GM21529 (cell line): ENCODE measurements around the gene ATP9B.

Experiments used
- ATAC-seq: cut with Tn5 transposase; IDR thresholded peaks from one replicate; pipeline ENCODE4 v1.9.1; 2021; ENCODE audit not compliant: unreplicated experiment

The ATP9B gene, protein sequence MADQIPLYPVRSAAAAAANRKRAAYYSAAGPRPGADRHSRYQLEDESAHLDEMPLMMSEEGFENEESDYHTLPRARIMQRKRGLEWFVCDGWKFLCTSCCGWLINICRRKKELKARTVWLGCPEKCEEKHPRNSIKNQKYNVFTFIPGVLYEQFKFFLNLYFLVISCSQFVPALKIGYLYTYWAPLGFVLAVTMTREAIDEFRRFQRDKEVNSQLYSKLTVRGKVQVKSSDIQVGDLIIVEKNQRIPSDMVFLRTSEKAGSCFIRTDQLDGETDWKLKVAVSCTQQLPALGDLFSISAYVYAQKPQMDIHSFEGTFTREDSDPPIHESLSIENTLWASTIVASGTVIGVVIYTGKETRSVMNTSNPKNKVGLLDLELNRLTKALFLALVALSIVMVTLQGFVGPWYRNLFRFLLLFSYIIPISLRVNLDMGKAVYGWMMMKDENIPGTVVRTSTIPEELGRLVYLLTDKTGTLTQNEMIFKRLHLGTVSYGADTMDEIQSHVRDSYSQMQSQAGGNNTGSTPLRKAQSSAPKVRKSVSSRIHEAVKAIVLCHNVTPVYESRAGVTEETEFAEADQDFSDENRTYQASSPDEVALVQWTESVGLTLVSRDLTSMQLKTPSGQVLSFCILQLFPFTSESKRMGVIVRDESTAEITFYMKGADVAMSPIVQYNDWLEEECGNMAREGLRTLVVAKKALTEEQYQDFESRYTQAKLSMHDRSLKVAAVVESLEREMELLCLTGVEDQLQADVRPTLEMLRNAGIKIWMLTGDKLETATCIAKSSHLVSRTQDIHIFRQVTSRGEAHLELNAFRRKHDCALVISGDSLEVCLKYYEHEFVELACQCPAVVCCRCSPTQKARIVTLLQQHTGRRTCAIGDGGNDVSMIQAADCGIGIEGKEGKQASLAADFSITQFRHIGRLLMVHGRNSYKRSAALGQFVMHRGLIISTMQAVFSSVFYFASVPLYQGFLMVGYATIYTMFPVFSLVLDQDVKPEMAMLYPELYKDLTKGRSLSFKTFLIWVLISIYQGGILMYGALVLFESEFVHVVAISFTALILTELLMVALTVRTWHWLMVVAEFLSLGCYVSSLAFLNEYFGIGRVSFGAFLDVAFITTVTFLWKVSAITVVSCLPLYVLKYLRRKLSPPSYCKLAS

DNA sequence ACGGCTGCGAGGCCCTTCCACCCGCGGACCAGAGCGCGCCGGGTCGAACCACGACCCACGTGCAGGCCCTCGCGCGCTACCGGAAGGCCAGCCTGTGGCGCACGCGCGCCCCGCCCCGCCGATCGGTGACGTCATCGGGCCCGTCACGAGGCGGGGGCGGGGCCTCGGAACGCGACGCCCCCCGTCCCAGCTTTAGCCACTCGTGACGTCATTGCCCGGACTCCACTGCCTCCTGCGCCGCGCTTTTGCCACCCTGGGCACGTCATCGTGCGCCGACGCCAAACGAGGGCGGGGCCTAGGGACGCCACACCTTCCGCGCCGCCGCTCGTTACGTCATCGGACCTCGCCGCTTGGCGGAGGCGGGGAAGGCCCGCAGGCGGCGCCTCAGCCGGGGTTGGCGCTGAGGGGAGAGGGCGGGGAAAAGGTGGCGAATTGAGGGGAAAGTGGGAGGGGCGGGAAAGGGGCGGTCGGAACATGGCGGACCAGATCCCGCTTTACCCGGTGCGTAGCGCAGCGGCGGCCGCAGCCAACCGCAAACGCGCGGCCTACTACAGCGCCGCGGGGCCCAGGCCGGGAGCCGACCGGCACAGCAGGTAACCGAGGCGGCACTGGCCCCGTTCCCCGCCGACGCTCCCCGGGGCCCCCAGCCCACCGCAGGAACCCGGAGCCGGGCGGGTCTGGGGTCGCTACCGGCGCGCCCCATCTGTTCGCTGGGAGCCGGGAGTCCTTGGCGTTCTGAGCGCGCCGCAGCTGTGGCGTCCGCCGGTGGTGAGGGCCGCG, at the start of gene ATP9B:
TSS of gene ATP9B (plus strand) at position 458 of the 780 bp plus-strand sequence. CDS start at position 475, 17 bp downstream.
- peak; percentile 85 for ATAC-seq

DNA sequence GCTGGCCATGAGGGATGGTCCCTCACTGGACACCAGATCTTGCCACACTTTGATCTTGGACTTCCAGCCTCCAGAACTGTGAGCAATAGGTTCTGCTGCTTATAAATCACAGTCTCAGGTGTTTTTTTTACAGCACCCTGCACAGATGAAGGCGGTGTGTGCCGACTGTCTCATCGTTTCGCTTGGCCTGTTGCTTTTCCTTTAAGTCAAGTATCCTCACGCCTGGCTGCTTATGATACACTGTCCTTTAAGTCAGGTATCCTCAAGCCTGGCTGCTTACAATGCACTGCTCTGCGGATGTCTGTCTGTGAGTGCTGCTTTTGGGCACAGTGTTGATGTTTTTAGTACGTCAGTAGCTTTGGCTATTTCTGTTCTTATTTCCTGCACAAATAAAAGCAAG, 49.3 kb upstream of the ATP9B start:
- no peak for ATAC-seq

DNA sequence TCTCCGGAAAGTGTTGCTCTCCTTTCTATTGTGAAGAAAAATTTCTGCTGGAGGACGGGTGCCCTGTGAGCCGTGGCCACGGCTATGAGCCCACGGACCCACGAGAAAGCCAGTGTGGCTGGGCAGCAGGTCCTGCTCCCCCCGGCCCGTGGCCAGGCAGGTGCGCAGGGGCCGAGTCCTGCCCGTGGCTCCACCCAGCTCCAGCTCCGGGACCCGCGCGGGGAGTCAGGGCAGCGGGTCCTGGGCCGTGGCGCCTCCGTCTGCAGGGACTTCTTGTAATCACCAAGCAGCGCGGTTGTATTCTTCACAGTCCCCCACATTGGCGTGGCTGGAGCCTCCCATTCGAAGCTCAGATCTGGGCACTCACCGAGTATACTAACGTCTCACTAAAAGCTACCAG, 46.6 kb upstream of the ATP9B start:
- no peak for ATAC-seq

- no peak for ATAC-seq
Observed at GRCh38 chr18:79026491-79026890, 42.7 kb upstream of the ATP9B start.

- ATAC-seq = no peak
Observed at GRCh38 chr18:79030680-79031079, 38.5 kb upstream of the ATP9B start.

DNA sequence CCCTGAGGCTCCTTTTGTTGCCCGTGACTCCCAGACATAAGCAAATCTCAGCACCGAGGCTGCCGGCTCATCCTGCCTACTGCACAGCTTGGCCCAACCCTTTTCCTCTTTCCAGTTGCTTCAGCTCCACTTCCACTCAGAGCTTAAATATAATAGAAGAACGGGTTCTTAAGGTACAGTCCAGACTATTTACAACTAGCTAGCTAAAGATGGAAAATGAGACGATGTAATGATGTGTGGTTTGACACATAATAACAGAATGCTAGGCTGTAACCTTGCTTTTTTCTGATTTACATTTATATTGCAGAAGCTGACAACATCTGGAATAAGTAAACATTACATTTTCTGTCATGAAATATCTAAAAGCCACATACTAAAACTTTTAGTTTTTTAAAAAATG, 26.9 kb upstream of the ATP9B start:
- ATAC-seq = no peak

DNA sequence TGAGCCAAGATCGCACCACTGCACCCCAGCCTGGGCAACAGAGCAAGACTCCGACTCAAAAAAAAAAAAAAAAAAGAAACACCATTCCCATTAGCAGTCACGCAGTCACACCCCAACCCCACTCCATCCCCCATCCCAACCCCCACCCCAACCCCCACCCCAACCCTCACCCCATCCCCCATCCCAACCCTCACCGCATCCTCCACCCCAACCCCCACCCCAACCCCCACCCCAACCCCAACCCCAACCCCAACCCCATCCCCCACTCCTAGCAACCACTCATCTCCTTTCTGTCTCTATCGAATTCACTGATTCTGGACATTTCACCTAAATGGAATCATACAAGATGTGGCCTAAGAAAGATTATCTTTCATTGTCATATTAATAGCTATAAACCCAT, 25.9 kb upstream of the ATP9B start:
- ATAC-seq = no peak

GRCh38 chr18:79046522-79046921, 22.7 kb upstream of the ATP9B start:
- no peak for ATAC-seq

DNA sequence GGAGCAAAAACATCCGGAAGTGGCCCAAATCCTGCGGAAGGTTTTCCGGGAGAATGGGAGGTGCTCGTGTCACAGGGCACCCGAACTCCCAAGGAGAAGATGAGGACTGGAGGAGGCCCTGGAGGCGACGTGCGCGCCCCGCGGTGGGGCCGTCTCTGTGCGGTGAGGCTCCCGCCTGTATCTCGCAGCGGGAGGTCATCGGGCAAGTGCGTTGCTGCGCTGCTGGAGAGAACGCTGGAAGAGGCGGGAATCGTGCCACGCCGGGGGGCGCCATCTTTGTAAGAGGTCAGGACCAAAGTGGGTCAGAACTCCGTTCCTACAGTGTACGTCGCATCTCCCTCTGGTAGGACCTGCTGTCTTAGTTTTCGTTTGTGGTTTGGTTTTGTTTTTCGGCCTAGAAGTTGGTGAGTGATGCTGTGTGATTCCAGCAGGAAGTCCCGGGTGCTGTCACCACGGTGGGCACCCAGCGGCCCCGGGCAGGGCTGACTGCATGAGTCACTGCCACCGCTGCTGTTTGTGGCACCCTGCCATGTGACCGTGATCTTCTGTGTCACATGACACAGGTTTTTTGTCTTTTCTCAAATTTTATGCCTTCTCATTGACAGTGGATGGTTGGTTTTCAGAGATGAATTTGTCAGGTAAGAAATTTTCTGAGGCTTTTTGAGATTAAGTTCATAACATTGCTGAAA, 21.5 kb upstream of the ATP9B start:
- no peak for ATAC-seq

DNA sequence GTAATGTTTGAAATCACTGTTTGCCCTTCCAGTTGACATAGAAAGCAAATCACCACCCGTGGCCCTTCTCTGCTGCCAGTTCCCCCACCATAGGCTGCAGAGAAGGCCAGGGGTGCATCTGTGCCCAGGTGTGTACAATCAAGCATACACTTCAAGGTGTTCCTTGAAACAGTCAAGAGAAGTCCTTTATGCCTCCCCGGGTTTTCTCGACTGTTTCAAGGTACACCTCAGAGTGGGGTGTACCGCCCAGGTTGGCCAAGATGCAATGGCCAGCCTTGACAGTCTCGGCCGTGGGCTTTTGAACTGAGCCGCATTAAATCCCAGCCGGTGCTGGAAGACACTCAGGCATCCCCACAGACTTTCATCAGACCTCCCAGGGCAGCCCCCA, 21.0 kb upstream of the ATP9B start:
- no peak for ATAC-seq

- no peak for ATAC-seq
Observed at GRCh38 chr18:79049506-79049905, 19.7 kb upstream of the ATP9B start.

DNA sequence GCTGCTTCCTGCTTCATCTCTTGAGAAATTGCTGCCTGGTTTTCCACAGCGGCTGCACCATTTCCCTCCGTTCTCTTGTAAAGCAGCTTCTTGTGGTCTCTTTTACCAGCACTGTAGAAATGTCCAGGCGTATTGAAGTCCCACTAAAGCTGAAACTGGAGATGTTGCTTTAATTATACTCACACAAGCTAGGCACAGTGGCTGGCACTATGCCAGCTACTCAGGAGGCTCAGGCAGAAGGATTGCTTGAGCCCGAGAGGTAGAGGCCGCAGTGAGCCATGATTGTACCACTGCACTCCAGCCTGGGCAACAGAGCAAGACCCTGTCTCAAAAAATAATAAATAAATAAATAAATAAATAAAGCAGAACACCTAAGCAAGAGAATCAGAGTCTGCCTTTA, 19.2 kb upstream of the ATP9B start:
- ATAC-seq = no peak

- no peak for ATAC-seq
Observed at GRCh38 chr18:79056827-79057367, 12.3 kb upstream of the ATP9B start.

DNA sequence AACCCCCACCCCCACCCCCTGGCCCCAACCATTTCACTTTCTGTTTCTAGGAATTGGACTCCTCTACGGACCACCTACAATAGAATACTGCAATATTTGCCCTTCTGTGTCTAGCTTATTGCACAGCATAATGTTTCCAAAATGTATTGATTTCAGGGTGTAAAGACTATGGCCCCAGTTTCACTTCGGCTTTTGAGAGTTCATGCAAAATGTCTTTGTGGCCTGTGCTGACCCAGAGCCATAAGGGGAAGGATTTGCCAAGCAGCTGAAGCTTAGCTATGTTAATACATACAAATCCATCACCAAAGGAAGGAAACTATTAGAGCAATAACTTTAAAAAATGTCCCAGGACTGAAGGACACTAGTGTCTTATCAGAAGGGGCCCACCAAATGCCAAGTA, 11.2 kb upstream of the ATP9B start:
- ATAC-seq = peak; percentile 92

GRCh38 chr18:79062806-79063205, 6.4 kb upstream of the ATP9B start:
- no peak for ATAC-seq

- no peak for ATAC-seq
Observed at GRCh38 chr18:79064228-79064627, 5.0 kb upstream of the ATP9B start.

DNA sequence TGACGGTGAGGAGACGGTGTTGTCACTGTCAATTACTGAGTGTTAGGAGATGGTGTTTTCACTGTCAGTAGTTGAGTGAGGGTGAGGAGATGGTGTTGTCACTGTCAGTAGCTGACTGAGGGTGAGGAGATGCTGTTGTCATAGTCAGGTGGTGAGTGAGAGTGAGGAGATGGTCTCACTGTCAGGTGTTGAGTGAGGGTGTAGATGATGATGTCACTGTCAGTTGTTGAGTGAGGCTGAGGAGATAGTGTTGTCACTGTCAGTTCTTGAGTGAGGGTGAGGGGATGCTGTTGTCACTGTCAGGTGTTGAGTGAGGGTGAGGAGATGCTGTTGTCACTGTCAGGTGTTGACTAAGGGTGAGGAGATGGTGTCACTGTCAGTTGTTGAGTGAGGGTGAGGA, 3.4 kb upstream of the ATP9B start:
- no peak for ATAC-seq

DNA sequence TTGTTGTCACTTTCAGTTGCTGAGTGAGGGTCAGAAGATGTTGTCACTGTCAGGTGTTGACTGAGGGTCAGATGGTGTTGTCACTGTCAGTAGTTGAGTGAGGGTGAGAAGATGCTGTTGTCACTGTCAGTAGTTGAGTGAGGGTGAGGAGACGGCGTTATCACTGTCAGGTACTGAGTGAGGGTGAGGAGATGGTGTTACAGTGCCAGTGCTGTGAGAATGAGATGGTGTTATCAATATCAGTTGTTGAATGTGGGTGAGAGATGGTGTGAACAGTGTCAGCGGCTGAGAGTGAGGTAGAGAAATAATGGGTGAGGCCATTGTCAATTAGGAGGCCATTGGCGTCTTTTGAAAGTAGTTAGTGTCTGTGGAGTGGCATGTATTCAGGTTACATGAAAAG, 1.6 kb upstream of the ATP9B start:
- ATAC-seq = no peak

DNA sequence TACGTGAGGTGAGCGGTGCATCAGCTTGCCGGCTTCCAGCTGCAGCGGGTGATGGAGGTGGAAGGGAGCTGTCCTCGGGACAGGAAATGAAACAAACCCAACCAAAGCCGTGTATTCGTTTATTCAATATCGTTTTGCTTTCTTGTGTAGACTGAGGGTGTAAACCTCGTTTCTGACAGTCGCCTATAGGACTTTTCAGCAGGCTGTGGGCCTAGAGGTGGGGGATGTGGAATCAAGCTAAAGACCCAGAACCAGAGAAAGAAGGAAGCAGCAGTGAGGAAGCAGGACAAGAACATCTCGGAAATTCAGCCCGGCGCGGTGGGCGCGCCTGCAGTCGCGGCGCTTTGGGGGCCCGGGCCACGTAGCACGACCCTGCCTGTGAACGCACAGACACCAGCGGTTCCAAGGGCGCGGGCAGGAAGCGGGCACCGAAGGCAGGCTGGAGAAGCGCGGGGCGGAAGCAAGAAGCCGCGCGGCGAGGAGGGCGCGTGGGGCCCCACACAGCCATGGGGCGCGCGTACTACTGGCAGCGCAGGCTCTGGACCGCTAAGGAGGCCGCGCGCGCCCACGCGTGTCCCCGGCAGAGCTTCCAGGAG, 755 bp upstream of the ATP9B start:
- ATAC-seq = no peak

DNA sequence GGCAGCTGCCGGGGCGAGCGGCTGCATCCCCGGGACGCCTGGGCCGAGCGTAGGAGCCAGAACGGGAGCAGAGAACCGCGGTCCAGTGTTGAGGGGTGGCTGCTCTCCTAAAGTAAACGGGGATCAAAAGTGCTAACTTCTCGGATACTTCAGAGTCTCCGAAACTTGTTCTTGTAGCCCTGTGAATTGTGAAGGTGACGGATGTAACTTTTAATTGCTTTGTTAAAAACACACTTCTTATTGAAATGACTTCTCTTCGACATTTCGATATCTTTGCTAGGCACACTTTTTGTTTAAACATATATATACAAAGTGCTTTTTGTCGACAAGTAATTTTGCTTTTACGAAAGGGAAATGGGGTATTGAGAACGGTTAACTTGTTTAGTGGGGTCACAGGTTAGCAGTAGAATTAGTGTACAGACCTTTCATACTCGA, 540 bp downstream of the ATP9B start:
- peak; percentile 33 for ATAC-seq
